ENCODE results near the gene HSD17B11.
"Not testable (repeated sequence)": the region's sequence is repeated elsewhere in the genome, so short reads cannot be mapped to it uniquely, and the experiment has no call there.

Gene HSD17B11

GRCh38 chr4:87425711-87426110 lies 34.7 kb upstream of the HSD17B11 start:
- FAIRE-seq (no peak), DNase-seq (ENCODE audit: insufficient read length, low spot score) (no peak)
- no peak for TF ChIP-seq CTCF (IDR thresholded peaks at IDR 0.05; ENCODE audit: insufficient read depth, missing control alignments)

GRCh38 chr4:87424099-87424543 lies 33.1 kb upstream of the HSD17B11 start:
- not testable (repeated sequence) for FAIRE-seq; DNase-seq (ENCODE audit: insufficient read length, low spot score)

DNA sequence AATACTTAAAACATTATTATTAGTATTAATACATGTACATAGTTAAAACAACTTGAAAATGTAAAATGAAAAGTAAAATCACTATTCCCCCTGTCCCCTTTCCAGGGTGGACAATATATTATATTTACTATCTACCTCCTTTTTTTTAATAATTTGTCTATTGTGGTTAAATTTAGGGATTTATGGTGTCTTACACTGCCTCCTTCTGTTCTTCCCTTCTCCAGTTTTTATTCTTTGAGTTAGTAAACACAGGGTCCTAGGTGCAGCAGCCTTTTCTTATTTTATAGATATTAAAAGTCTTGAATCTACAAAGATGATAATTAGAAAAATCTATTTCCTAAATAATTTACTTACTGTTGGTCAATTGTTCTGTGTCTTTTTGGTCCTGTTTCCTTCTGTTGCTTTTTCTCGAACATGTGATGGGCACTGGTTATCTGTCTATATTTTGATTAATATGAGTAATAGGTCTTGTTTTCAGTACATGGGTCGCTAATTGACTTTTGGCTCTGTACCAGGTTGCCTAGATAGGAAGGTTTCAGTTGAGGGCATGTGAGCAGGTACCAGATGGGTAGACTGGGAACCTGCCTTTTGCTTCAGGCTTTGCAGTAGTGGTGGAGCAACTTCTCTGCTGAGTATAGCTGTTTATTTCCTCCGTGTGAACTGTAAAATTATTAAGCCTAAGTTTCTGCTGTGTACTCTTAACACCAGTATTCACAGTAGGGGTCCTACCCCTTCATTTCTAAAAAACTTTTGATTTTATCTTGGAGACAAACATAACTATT lies 32.5 kb upstream of the HSD17B11 start:
- TF ChIP-seq CTCF (IDR thresholded peaks at IDR 0.05; ENCODE audit: insufficient read depth, missing control alignments) = peak; percentile 25
- DNase-seq (ENCODE audit: insufficient read length, low spot score) (no peak), FAIRE-seq (no peak)

- no peak for FAIRE-seq
- TF ChIP-seq CTCF (IDR thresholded peaks at IDR 0.05; ENCODE audit: insufficient read depth, missing control alignments) = no peak
- peak; percentile 64 for DNase-seq (ENCODE audit: insufficient read length, low spot score)
Observed at GRCh38 chr4:87422104-87423052, 31.4 kb upstream of the HSD17B11 start, which contains the start of gene NUDT9. Gene NUDT9 (plus strand): TSS chr4:87422573. CDS start chr4:87422906, 333 bp downstream.

DNA sequence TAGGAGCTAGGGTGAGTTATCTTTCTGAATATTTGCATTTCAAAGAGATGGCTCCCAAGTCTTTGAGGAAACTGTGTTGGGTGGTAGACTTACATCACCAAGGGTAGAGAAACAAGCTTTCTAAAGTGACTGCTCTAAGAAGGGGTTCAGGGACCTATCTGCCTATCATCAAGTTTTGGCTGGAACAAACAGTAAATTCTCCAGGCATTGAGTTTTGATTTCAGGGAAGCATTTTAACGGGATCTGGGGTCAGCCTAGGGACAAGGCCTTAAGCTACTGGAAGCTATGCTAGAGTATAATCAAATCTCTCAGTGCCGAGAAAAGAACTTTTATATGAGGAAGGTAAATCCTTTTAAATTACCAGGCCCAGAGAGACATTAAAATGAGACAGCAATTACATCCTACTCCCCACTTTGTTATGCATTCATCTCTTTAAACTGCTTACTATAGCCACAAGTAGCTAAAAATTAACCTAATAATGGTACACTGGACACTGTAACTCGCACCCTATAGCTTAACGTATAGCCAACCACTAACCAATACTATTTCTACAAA lies 29.4 kb upstream of the HSD17B11 start:
- no peak for TF ChIP-seq CTCF (IDR thresholded peaks at IDR 0.05; ENCODE audit: insufficient read depth, missing control alignments)
- FAIRE-seq (no peak), DNase-seq (ENCODE audit: insufficient read length, low spot score) (no peak)

GRCh38 chr4:87419578-87420249 lies 28.7 kb upstream of the HSD17B11 start:
- TF ChIP-seq CTCF (IDR thresholded peaks at IDR 0.05; ENCODE audit: insufficient read depth, missing control alignments) = no peak
- DNase-seq (ENCODE audit: insufficient read length, low spot score) (no peak), FAIRE-seq (no peak)

DNA sequence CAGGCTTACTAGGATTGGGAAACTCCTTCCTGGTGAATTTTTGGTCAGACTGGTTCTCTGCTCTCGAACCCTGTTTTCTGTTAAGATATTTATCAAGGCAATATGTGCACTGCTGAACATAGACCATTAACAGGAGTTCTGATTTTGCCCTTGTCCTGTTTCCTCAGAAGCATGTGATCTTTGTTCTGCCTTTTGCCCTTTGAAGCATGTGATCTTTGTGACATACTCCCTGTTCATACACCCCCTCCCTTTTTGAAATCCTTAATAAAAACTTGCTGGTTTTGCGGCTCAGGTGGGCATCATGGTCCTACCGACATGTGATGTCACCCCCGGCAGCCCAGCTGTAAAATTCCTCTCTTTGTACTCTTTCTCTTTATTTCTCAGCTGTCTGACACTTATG lies 27.4 kb upstream of the HSD17B11 start:
- FAIRE-seq; DNase-seq (ENCODE audit: insufficient read length, low spot score): not testable (repeated sequence)

Data from D721Med (cell line).